Measurements from ENCODE around the gene TBL1X.

TBL1X gene

DNA sequence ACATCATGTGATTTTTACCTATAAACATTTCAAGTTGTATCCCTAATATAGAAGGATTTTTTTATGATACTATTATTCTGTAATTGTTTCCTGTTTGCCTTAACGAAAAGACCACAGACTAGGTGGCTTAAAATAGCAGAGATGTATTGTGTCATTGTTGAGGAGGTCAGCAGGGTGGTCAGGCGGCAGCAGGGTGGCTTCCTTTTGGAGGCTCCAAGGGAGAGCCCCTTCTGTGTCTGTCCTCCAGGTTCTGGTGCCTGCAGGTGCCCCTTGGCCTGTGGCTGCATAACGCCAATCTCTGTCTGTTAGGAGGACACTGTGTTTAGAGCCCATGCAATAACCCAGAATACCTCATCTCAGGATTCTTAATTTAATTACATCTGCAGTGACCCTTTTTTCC is 118.1 kb downstream of the TBL1X start:
- DNase-seq (ENCODE audit: low read depth, low spot score), result no peak

DNA sequence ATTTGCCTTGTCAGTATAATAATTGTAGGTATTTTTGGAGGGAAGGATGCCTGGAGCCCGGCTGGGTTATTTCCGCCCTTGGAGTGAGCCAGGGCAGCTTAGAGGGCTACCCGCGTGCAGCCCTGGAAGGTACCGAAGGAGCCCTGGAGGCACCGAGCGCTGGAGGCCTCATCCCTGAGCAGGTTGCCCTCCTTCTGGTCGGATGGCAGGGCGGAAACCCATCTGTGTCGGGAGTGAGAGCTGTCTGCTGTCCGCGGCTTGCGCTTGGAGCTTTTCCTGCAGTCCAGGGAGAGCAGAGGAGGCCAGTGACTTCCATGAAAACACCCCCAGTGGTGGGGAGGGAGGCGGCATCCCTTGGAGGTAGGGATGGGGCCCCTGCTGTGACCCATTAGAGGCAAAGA is 122.1 kb downstream of the TBL1X start:
- no peak for DNase-seq (ENCODE audit: low read depth, low spot score)

DNA sequence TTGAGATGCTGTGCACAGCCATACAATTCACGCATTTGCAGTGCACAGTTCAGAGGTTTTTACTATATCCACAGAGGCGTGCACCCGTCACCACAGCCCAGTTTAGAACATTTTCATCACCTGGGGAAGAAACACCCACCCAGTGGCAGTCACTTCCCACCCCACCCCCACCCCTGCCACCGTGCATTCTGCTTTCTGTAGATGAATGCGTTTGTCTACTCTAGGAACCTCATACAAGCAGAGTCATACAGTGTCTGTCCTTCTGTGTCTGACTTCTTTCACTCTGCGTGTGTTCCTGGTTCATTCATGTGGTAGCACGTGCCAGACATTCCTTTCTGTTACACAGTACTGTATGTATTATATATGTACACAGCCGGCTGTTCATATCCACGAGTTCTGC is 122.8 kb downstream of the TBL1X start:
- DNase-seq (ENCODE audit: low read depth, low spot score), result no peak

DNA sequence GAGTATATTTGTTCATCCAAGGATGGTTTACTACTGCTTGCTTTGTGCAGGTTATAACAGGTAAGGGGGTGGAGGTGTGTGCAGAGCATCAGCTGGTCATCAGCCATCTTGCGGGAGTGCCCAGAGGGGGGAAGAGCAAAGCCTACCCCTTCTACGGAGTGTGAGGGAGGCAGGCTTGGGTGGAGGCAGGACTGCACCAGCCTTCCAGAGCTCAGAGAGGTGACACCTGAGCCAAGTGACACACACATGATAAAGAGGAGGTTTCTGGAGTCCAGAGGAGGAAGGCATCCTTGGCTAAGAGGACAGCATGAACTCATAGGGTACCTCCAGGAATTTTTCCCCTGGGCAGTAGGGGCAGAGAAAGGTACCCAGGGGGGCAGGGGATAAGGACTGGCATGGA is 126.6 kb downstream of the TBL1X start:
- no peak for DNase-seq (ENCODE audit: low read depth, low spot score)

DNA sequence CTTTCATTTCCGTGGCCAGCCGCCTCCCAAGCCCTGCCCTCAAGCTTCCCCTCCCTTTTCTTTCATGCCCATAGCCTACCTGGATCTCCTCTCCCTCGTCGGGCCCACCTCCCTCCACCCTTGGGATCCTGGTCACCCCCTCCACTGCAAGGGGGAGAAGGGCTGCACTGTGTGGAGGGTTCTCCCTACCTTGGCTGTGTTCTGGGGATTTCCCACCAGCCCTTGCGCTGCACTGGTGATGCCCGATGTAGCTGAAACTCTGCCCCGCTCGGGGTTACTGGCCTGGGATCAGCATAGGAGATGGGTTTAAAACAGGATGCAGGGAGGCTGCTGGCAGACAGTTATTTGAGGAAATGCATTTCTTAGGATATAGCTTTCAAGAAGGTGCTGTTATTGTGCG is 128.9 kb downstream of the TBL1X start:
- DNase-seq (ENCODE audit: low read depth, low spot score), result no peak

DNA sequence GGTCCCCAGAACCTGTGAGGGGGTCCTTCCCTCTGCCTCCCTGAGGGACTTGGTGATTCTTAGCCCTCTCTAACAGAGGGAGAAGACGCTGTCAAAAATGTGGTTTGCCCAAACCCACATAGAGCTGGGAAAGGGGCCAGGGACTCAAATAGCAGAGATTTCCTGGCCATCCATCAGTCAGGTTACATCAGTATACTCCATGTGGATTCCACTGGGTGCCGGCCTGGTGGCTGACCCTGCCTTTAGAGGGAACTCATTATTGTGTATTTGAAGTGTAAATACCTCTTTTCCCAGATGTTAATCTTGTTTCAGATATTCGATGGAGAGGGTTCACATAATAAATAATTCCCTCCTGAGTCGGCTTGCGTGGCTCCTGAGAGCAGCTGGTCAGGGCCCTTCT is 130.3 kb downstream of the TBL1X start:
- no peak for DNase-seq (ENCODE audit: low read depth, low spot score)

DNA sequence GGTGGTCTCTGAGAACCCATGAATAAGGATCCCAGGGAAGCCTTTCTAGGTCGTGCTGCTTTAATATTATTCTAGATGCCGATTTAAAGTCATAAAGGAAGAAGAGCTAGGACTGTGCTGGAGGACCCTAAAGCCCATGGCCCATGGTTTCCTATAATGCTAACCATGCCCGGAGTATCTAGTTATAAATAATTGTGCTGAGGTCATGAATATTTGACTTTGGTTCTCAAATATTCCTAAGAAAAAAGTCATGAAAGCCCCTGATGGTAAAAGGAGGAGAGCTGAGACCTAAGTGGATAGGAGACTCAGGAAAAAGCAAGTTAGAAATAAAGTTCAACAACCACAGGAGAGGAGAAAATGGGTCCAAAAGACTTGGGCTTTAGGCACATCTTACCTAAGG is 132.0 kb downstream of the TBL1X start:
- no peak for DNase-seq (ENCODE audit: low read depth, low spot score)

DNA sequence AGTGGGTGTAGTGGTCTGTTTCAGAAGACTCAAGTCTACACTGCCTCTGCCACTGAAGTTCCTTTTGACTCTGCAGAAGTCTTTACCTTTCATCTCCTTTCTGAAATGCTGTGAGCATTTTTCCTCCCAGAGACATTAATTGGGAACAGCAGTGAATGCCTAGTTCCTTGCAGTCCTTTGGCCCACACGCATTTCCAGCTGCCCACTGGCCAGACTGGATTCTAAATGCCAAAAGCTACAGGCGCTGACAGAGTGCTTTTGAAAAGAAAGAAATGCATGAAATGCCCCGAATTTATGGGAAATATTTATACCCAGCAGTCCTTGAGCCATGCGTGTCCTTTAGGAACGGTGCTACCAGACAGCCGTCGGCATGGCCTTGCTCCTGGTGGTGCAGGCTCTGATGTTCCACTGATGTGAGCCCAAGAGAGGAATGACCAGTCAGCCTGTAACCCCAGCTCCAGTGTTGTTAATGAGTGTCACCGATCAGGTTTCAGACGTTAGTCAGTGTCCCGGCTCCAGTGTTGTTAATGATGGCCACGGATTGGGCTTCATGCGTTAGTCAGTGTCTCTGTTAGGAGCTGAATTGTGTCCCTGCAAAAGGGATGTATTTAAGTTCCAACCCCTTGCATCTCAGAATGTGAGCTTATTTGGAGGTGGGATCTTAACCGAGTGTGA is 132.6 kb downstream of the TBL1X start:
- no peak for DNase-seq (ENCODE audit: low read depth, low spot score)

DNA sequence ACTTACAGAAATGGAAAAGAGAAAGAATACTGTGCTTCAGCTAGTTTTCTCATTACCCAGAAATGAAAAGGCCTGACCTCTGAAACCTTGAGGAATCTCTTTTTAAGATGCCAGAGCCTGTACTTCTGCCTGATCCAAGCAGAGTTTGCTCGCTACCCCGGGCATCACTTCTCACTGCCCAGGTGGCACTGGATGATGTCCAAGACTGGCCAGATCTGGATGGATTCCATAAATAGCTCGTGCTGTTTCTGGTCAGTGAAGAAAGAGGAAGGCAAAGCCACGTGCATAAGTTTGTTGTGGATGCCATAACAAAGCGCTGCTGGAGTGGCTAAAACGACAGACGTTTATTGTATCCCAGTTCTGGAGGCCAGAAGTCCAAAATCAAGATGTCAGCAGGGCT is 133.5 kb downstream of the TBL1X start:
- DNase-seq (ENCODE audit: low read depth, low spot score), result no peak

DNA sequence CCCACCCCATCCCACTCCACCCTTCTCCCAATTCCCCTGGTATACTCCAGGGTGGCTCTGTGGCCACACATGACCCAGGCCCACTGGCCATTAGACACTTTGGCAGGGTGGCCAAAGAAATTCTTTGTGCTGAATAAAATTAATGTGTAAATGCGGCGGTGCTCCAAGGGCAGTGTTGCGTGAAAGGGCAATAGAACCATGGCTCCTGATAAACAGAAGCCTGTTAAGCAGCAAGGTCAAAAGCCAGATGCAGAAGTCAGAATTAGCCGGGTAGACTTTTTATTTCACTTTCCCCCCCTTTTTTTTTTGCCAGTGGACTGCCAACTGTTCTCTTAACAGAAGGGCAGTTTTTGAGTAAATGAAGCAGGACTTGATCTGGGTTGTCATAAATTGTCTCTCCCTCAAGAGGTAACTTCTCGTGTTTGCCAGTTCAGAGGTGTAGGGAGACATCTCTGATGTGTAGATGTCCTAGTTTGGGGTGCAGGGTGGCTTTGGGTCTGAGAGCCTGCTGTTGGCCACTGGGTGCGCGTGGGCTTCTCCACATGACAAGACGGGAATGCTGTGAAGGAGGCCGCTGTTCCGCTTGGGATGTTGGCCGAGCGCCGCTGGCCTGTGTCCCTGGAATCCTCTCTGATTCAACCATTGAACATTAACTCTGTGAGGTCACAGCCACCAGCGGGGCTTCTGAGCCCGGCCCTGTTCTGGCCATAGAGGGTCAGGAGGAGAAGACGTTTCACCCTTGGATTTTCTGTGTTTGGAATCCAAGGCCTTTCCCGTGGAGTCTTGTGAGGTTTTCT is 139.5 kb downstream of the TBL1X start:
- DNase-seq (ENCODE audit: low read depth, low spot score), result no peak

DNA sequence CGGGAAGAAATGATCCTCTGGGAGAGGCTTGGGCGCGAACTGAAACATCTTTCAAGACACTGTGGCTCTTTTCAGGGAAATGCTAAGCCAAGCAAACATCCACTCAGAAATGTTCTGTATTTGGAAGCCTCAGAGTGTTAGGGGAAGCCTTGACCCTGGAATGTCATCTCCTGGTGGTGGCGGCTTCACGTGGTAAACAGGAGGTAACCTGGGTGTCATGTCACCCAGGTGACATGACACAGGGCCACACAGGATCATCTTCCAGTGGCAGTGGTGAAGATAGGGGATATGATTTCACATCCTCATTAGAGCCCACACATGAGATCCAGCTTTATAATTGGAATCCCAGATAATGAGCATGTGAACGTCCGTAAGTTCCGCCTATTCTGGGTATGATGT is 140.0 kb downstream of the TBL1X start:
- DNase-seq (ENCODE audit: low read depth, low spot score), result no peak

DNA sequence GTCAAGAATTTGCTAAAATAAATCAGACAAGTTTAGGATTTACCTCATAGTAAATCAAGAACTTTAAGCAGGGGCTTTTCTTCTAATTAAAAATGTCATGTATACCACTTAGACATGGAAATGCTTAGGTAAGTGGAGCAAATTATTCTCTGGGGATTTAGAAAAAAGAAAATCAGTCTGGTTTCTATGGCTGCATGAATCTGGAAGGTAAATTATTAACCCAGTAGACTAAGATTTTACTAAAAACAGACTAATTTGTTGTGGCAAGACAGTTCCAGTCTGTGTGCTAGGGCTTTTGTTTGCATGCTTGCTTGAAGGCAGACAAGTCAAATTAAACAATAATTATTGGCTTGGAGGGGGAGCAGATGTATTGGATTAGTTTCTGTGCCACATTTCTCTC is 140.6 kb downstream of the TBL1X start:
- no peak for DNase-seq (ENCODE audit: low read depth, low spot score)

DNA sequence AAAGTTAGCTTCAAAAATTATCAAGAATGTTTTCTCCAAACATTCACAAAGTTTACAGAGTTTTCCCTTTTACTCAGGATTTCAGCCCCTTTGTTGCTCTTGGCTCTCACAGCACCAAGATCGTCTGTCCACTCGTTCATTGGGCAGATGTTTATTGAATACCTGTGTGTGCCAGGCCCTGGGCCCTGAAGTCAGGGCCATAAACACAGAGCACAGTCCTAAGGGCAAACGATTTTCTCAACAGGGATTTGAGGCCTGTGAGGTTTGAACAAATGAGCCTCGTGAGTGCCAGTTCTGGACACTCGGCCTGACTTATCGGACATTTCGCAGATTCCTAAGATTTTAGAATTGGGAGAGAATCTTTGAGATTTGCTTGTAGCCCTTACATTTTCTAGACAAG is 142.1 kb downstream of the TBL1X start:
- no peak for DNase-seq (ENCODE audit: low read depth, low spot score)

DNA sequence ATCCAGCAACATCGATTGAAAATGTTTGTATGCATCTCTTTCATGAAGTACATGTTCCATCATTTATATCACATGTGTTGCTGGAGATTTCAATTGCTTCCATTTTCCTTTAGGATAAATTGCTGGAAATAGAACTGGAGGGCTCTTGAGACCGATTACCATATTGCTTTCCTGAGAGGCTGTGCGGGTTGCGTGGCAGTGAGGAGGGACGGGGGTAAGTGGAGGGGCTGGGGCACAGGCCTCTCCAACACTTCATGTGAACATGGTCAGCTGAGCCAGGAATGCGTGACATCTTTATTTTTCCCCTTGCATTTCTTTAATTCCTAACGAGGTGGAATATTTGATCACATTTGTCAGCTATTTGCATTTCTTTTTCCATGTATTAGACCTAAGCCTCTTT is 144.6 kb downstream of the TBL1X start:
- no peak for DNase-seq (ENCODE audit: low read depth, low spot score)

DNA sequence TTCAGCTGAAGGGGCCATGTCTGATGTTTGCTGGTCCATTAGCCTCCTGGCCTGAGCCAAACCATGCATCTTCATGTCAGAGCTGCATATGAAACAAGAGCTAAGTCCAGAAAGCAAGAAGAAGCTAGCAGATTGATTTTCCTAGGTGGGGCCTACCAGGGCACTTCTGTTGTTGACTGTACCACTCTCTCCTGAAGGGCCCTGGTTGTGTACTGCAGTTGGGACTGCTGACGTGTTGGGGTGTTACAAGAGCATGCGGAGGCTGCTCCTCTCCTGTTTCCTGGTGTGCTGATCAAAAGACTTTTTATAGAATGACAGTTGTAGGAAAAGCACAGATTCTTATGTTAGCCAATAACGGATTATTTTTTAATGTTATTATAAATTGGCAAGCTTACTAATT is 145.1 kb downstream of the TBL1X start:
- DNase-seq (ENCODE audit: low read depth, low spot score), result no peak

DNA sequence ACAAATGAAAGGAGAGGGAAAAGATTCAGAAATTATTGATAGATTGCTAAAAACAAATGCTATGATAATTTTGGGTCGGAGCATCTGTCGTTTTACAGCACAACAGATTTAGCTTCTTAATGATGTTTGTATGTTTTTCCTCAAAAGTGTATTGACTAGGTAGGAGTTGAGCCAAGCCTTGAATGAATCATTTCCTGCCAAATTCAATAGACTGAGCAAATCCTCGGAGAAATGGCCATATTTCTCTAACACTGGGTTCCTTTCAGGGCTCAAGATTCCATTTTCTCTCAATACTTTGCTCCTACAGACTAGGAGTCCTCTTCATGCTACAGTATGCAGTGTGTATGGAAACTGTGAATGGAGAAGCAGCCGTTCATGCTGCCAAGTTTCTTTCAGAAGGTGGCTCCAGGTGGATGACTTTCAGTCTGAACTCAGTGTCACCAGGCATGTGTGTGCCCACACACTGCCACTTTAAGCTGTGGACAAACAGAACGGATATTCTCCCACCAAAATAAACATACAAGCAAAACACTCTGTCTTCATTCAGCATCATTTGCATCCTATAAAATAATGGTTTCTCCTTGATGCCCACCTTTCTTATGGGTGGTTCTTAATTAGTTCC is 146.0 kb downstream of the TBL1X start:
- no peak for DNase-seq (ENCODE audit: low read depth, low spot score)

DNA sequence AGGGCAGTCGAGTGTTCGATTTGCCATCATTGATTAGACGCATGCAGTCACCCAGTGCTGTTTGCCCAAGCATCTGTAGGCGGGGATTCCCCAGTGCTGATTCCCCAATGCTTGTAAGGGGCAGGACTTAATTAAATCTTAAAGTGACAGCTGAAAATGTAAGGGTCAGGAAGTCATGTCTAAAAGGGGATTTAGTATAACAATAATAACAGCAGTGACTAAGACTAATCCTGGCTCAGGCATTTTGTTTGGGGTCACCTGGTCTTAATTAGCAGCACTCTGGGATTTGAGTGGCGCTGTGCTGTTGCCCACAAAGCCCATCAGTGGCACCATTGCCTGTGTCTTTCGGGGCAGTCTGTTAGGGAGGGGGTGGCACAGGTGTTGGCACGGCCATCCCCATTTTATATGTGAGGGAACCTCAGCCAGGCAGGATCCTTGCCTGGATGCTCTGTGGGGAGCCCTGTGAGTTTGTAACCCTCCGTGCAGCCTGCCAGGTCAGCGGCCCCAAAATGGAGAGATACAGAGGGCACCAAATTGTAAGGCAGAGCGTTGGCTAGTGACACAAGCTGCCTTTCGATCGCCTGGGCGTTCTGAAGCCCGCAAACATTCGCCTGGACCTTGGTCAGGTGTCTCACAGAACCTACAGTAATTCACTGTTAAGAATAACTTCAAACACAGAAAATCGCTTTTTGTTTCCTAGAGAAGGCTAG is 146.7 kb downstream of the TBL1X start:
- DNase-seq (ENCODE audit: low read depth, low spot score), result no peak

DNA sequence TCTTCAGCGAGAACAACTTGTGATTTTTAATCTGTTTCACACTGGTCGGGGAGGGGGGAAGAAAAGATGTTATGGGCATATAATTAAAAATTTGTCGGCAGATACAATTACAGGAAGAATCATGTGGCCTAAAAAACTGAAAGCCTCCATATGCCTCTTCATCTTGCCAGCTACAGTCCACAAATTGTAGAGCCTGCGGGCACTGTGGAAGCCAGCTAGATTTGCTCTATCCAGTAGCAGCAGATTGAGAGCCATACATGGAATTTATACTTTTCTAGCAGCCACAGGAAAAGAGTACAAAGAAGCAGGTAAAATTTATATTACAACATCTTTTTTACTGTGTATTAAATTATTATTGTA is 147.3 kb downstream of the TBL1X start:
- no peak for DNase-seq (ENCODE audit: low read depth, low spot score)

DNA sequence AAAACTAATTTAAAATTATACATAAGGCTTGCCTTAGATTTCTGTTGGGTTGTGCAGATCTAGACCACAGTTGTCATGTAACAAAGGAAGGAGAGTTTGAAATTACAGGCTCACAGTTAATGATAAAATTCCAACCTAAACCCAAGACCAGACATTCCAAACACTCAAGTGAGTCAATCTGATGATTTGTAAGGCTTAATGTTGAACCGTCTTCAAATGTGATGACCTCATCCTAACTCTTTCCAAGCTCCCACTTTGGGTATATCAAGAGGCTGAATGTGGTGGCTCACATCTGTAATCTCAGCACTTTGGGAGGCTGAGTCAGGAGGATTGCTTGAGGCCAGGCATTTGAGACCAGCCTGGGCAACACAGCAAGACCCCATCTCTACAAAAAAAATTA is 149.2 kb downstream of the TBL1X start:
- no peak for DNase-seq (ENCODE audit: low read depth, low spot score)

DNA sequence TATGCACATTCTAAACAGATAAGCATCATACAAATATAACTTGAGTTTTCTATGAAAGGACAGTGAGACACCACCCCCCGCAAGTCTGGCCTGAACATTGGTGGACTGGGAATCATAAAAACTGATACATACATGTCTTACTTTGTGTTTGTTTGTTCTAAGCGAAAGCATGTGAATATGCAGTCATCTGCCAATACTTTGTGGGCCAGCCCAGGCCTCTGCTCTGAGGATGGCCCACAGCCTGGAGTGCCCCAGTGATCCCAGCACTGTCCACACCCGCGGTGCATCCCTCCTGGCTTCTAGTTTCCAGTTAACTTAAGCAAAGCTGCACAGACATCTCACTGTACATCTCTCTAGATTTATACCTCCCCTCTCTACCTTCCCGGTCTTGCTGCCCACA is 154.3 kb downstream of the TBL1X start:
- no peak for DNase-seq (ENCODE audit: low read depth, low spot score)

DNA sequence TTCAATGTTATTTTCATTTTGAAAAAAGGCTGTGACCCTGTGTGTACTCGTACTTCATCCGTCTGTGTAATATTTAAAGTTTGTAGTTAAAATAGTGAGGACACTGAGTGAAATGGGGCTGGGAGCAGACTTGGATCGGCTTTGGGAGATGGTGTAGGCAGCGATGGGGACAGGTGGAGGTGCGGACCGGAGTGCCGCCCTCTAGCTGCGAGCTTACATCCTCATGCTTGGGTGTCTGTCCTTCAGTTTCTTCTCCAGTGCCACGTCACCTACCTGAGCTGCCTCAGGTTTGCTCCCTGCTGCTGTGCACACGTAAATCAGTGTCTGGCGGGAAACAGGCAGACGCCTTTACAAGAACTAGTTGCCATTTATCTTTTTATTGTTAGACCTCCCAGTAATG is 154.7 kb downstream of the TBL1X start:
- DNase-seq (ENCODE audit: low read depth, low spot score), result no peak

DNA sequence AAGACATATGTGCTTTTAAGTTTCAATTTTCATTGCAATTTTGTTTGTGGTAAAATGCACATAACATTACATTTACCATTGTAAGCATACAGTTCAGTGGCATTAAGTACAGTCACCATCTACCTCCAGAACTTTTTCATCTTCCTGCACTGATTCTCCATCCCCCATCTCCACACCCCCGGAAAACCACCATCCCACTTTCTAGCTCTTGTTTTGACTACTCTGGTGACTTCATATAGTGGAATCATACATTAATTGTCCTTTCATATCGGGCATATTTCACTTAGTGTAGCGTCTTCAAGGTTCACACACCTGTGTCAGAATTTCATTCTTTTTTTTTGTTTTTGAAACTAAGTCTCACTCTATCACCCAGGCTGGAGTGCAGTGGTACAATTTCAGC is 157.3 kb downstream of the TBL1X start:
- DNase-seq (ENCODE audit: low read depth, low spot score), result no peak

DNA sequence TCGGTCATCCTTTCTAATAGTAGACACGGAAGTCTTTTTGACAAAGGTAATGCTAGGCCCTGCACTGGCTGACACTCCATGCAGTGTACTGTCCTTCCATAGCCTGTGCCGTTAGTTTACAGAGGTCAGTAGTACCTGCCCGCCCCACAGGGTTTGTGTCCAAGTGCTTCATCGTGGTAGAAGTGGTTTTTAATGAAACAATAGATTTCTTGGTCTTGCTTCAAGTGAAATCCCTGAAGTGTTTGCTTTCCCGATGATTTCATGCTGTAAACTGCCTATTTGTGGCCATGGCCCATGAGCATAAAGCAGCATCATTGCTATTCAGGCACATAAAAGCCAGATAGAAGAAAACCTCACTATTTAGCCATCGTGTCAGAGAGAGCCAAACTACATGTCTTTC is 161.5 kb downstream of the TBL1X start:
- DNase-seq (ENCODE audit: low read depth, low spot score), result no peak
